ENCODE data around the gene MZT1. TPM values are rescaled to one million over a fixed set of nuclear protein-coding genes. Genes with fewer than 3 reads are reported as not detected.
"Not testable (repeated sequence)": the region's sequence is repeated elsewhere in the genome, so short reads cannot be mapped to it uniquely, and the experiment has no call there.

Gene MZT1
- total RNA-seq, 6 donors from 2014 or later = 2.2 to 9.4 (median 7.6) TPM; not detected in 1

DNA sequence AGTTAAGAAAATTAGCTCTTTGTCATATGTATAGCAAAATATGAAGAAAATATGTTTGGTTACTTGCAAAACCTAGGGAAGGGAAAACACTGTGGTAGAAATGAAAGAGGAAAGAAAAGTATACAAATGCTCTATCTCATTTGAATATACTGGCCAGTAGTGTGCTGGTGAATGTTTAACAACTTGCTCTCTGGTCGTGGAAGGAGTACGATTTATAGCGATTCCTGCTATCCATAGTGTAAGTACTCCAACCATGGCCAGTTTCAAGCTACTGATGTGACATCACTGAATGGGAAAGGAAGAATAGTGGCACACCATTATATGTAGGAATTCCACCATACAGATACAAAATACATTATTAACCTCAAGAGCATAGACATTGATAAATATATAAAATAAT, 9.6 kb upstream of the MZT1 start:
- Histone ChIP-seq H3K4me1 (no peaks in the 10 kb centered on the region), H3K27me3 (no peaks in the 10 kb centered on the region), H3K9me3 (no peaks in the 10 kb centered on the region), H3K36me3 (peaks cover 0 to 16% (median 4%) of the 10 kb centered on the region in 4 donors), H3K4me3 (no peak overlapping the region), H3K27ac (no peak overlapping the region)
- TF ChIP-seq POLR2A (IDR thresholded peaks at IDR 0.05) (no peak), EP300 (IDR thresholded peaks at IDR 0.05) (no peak), POLR2AphosphoS5 (IDR thresholded peaks at IDR 0.05) (no peak)
- TF ChIP-seq, protein P1, sequence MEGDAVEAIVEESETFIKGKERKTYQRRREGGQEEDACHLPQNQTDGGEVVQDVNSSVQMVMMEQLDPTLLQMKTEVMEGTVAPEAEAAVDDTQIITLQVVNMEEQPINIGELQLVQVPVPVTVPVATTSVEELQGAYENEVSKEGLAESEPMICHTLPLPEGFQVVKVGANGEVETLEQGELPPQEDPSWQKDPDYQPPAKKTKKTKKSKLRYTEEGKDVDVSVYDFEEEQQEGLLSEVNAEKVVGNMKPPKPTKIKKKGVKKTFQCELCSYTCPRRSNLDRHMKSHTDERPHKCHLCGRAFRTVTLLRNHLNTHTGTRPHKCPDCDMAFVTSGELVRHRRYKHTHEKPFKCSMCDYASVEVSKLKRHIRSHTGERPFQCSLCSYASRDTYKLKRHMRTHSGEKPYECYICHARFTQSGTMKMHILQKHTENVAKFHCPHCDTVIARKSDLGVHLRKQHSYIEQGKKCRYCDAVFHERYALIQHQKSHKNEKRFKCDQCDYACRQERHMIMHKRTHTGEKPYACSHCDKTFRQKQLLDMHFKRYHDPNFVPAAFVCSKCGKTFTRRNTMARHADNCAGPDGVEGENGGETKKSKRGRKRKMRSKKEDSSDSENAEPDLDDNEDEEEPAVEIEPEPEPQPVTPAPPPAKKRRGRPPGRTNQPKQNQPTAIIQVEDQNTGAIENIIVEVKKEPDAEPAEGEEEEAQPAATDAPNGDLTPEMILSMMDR (IDR thresholded peaks at IDR 0.05) = no peak
- ATAC-seq (ENCODE audit: low FRiP score in 2 of 2) (no peak), DNase-seq (no peak)
- WGBS, 2 donors = 88 to 89% methylated on average over 3 of the region's 3 CpGs

DNA sequence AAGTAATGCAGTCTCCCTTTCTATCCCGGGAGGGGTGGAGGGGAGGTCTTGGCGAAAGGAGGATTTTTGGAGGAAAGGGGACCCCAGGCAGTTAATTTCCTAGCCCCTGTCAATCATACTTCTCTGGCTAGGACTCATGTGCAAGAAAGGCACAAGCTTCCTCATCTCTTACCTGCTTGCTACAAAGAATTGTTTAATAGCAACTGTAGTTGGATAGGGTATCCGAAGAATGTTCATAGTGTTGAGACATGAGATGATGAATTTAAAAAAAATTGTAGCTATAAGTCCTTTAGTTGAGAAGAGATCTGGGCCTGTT, 819 bp upstream of the MZT1 start:
- Histone ChIP-seq H3K4me1 (peaks cover 11 to 28% (median 20%) of the 10 kb centered on the region in 4 donors), H3K36me3 (peaks cover 0 to 7% (median 0%) of the 10 kb centered on the region in 4 donors), H3K9me3 (no peaks in the 10 kb centered on the region), H3K27me3 (no peaks in the 10 kb centered on the region), H3K4me3 (peak overlapping the region; percentile 61 to 98 (median 80)), H3K27ac (peak overlapping the region; percentile 26 to 77 (median 66))
- WGBS, 2 donors = 5 to 6% methylated on average over 3 of the region's 3 CpGs
- ATAC-seq (ENCODE audit: low FRiP score in 2 of 2) = no peak
- TF ChIP-seq, protein P1 (IDR thresholded peaks at IDR 0.05) = no peak
- TF ChIP-seq EP300 (IDR thresholded peaks at IDR 0.05) = no peak
- TF ChIP-seq POLR2A (IDR thresholded peaks at IDR 0.05) = no peak
- TF ChIP-seq POLR2AphosphoS5 (IDR thresholded peaks at IDR 0.05) = no peak
- DNase-seq = no peak

DNA sequence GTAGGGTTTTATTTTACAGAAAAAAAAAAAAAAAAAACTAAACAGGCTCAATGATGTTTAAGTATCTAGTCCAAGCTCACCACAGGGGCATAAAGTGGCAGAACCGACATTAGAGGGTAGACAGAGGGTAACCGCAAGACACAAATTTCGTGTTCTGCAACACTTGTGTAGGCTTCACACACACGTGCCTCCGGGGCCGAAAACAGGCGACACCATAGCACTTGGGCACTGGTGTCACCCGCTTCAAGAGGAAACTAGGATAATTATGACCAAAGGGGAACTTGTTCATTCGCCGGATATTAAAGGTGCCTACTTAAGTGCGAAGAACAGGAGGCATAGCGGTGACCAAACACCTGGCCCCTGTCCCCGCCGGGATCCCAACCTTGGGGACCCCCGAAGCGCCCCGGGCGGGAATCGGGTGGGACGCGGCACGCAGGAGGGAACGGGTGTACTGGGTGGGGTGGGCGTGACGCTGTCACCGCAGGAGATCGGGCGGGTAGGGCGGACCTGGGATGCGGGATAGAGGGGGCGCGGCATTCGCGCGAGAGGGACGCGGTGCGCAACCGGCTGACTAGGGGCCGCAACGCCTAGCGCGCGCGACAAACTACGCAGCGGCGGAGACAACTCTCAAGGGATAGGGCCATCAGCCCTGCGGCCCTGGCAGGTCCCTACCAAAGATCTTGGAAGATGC, 558 bp downstream of the MZT1 start:
- no peaks in the 10 kb centered on the region for H3K9me3 ChIP-seq
- DNase-seq (peak; percentile 36 to 91), ATAC-seq (ENCODE audit: low FRiP score in 2 of 2) (peak; percentile 62 to 67)
- H3K27me3 ChIP-seq = no peaks in the 10 kb centered on the region
- peak overlapping the region; percentile 55 to 98 (median 80) for H3K4me3 ChIP-seq
- H3K4me1 ChIP-seq = peaks cover 11 to 28% (median 20%) of the 10 kb centered on the region in 4 donors
- no peaks in the 10 kb centered on the region for H3K36me3 ChIP-seq
- WGBS, 2 donors = 3 to 5% methylated on average over 15 to 20 of the region's 49 CpGs
- H3K27ac ChIP-seq = peak overlapping the region; percentile 59 to 80 (median 73)
- TF ChIP-seq POLR2AphosphoS5 (IDR thresholded peaks at IDR 0.05) (no peak), EP300 (IDR thresholded peaks at IDR 0.05) (no peak), POLR2A (IDR thresholded peaks at IDR 0.05) (no peak)
- TF ChIP-seq, protein P1 (IDR thresholded peaks at IDR 0.05) = no peak

DNA sequence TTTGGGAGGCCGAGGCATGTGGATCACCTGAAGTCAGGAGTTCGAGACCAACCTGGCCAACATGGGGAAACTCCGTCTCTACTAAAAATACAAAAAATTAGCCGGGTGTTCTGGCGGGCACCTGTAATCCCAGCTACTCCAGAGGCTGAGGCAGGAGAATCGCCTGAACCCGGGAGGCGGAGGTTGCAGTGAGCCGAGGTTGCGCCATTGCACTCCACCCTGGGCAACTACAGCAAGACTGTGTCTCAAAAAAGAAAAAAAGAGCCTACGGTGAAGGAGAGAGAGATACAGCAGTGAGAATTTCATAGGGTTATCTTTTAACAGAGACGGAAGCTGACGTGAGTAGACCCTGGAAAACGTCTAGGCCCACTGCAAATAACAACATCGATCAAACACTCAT, 1.2 kb downstream of the MZT1 start:
- H3K9me3 ChIP-seq; H3K27ac ChIP-seq; ATAC-seq (ENCODE audit: low FRiP score in 2 of 2); H3K36me3 ChIP-seq; H3K27me3 ChIP-seq: not testable (repeated sequence)
- H3K4me1 ChIP-seq = peaks cover 11 to 28% (median 20%) of the 10 kb centered on the region in 4 donors
- WGBS, 2 donors = 84 to 86% methylated on average over 15 of the region's 15 CpGs
- peak in 1 of 2 donors; percentile 6 for DNase-seq
- H3K4me3 ChIP-seq = peak overlapping the region in 2 of 4 donors; percentile 73 to 98

DNA sequence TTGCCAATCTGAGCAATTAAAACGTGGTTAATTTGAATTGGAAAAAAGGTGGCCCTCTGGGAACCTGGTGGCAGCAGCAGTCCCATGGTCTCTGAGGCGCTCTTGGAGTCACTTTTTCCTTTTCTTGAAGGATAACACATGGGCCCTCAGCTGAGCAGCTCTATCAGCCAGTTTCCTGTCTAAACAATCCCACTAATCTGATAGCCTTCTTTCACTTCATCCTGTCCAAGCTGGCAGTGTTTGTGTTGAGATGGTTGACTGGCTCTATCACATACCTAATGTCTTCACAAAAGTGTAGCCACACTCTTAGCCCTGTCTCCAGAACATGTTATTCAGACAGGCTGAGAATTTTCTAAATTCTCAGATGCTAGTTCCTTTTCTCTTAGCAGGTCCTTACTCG, 10.7 kb downstream of the MZT1 start:
- ATAC-seq (ENCODE audit: low FRiP score in 2 of 2) (no peak), DNase-seq (no peak)
- Histone ChIP-seq H3K36me3 (peaks cover 2 to 46% (median 15%) of the 10 kb centered on the region in 4 donors), H3K4me1 (no peaks in the 10 kb centered on the region), H3K27me3 (no peaks in the 10 kb centered on the region), H3K4me3 (no peak overlapping the region), H3K9me3 (peaks cover 0 to 5% (median 0%) of the 10 kb centered on the region in 4 donors), H3K27ac (no peak overlapping the region)
- WGBS, 2 donors = 51 to 53% methylated on average over 3 of the region's 3 CpGs
- TF ChIP-seq POLR2A (IDR thresholded peaks at IDR 0.05) (no peak), EP300 (IDR thresholded peaks at IDR 0.05) (no peak), POLR2AphosphoS5 (IDR thresholded peaks at IDR 0.05) (no peak)
- TF ChIP-seq, protein P1 (IDR thresholded peaks at IDR 0.05) = no peak

Data from upper lobe of left lung (tissue), 6 donors.